Chondrocyte (in vitro differentiated cells): ENCODE results near the gene EYS. TPM values are rescaled to one million over a fixed set of nuclear protein-coding genes. Genes with fewer than 3 reads are reported as not detected.

Source experiments
- DNase-seq: peaks from one replicate; pipeline ENCODE4 v3.0.0; 2021; ENCODE audit warnings: mixed read lengths, low spot score
- H3K27ac Mint-ChIP-seq: one replicate; pipeline ENCODE4 v1.8.0; 2021; ENCODE audit warnings: mild to moderate bottlenecking, moderate library complexity, mixed read lengths; ENCODE audit not compliant: unreplicated experiment
- H3K27me3 Mint-ChIP-seq: 2 replicates; pipeline ENCODE4 v1.8.0; 2021; ENCODE audit warnings: low read depth, mixed read lengths
- H3K36me3 Mint-ChIP-seq: 2 replicates; pipeline ENCODE4 v1.8.0; 2021; ENCODE audit warnings: low read depth, mixed read lengths
- H3K4me1 Mint-ChIP-seq: 2 replicates; pipeline ENCODE4 v1.8.0; 2021; ENCODE audit warnings: low read depth, mild to moderate bottlenecking, mixed read lengths
- H3K4me3 Mint-ChIP-seq: one replicate; pipeline ENCODE4 v1.8.0; 2021; ENCODE audit warnings: mild to moderate bottlenecking, moderate library complexity, mixed read lengths; ENCODE audit not compliant: unreplicated experiment
- H3K9me3 Mint-ChIP-seq: 2 replicates; pipeline ENCODE4 v1.8.0; 2021; ENCODE audit warnings: low read depth, mixed read lengths
- total RNA-seq: library from RNA; stranded (reverse); gene quantifications from 3 replicates; pipeline ENCODE4 v1.2.1, GENCODE V29; 2021
- TF ChIP-seq, protein P1 (sequence below): fragments of 200-600 bp; sonication (generic); IDR thresholded peaks from 2 replicates; pipeline ENCODE4 v1.5.0; 2021; ENCODE audit warnings: antibody characterized with exemption, mild to moderate bottlenecking, moderate library complexity

The EYS gene
- total RNA-seq, 1 donor from 2014 or later, result not detected

- no peaks in the 10 kb centered on the region for H3K27me3 Mint-ChIP-seq
- H3K4me1 Mint-ChIP-seq, result peaks cover 5% of the 10 kb centered on the region
- TF ChIP-seq, protein P1, sequence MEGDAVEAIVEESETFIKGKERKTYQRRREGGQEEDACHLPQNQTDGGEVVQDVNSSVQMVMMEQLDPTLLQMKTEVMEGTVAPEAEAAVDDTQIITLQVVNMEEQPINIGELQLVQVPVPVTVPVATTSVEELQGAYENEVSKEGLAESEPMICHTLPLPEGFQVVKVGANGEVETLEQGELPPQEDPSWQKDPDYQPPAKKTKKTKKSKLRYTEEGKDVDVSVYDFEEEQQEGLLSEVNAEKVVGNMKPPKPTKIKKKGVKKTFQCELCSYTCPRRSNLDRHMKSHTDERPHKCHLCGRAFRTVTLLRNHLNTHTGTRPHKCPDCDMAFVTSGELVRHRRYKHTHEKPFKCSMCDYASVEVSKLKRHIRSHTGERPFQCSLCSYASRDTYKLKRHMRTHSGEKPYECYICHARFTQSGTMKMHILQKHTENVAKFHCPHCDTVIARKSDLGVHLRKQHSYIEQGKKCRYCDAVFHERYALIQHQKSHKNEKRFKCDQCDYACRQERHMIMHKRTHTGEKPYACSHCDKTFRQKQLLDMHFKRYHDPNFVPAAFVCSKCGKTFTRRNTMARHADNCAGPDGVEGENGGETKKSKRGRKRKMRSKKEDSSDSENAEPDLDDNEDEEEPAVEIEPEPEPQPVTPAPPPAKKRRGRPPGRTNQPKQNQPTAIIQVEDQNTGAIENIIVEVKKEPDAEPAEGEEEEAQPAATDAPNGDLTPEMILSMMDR, result no peak
- no peaks in the 10 kb centered on the region for H3K36me3 Mint-ChIP-seq
- H3K27ac Mint-ChIP-seq, result no peak overlapping the region
- H3K4me3 Mint-ChIP-seq, result no peak overlapping the region
- peaks cover 7% of the 10 kb centered on the region for H3K9me3 Mint-ChIP-seq
- no peak for DNase-seq
Observed at GRCh38 chr6:65229825-65230224, 477.2 kb downstream of the EYS start.

DNA sequence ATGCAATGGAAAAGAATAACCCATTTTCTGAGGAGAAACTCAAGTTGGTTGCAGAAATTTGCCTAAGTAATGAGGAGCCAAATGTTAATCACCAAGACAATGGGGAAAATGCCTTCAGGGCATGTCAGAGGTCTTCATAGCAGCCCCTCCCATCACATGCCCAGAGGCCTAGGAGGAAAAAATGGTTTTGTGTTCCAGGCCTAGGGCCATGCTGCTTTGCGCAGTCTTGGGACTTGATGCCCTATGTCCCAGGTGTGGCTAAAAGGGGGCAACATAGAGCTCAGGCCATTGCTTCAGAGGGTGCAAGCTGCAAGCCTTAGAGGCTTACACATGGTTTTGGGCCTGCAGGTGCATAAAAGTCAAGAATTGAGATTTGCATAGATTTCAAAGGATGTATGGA lies 485.9 kb downstream of the EYS start:
- no peaks in the 10 kb centered on the region for H3K36me3 Mint-ChIP-seq
- H3K27me3 Mint-ChIP-seq, result no peaks in the 10 kb centered on the region
- no peak overlapping the region for H3K27ac Mint-ChIP-seq
- H3K4me3 Mint-ChIP-seq, result no peak overlapping the region
- no peaks in the 10 kb centered on the region for H3K4me1 Mint-ChIP-seq
- no peak for DNase-seq
- TF ChIP-seq, protein P1, result no peak
- peaks cover 18% of the 10 kb centered on the region for H3K9me3 Mint-ChIP-seq

GRCh38 chr6:65202738-65203137 lies 504.3 kb downstream of the EYS start:
- TF ChIP-seq, protein P1, result no peak
- no peaks in the 10 kb centered on the region for H3K36me3 Mint-ChIP-seq
- no peak for DNase-seq
- no peaks in the 10 kb centered on the region for H3K4me1 Mint-ChIP-seq
- H3K4me3 Mint-ChIP-seq, result no peak overlapping the region
- peaks cover 16% of the 10 kb centered on the region for H3K9me3 Mint-ChIP-seq
- H3K27me3 Mint-ChIP-seq, result peaks cover 8% of the 10 kb centered on the region
- H3K27ac Mint-ChIP-seq, result no peak overlapping the region

GRCh38 chr6:65199683-65200082 lies 507.3 kb downstream of the EYS start:
- TF ChIP-seq, protein P1, result no peak
- no peaks in the 10 kb centered on the region for H3K9me3 Mint-ChIP-seq
- H3K27ac Mint-ChIP-seq, result no peak overlapping the region
- H3K4me3 Mint-ChIP-seq, result no peak overlapping the region
- H3K36me3 Mint-ChIP-seq, result no peaks in the 10 kb centered on the region
- H3K27me3 Mint-ChIP-seq, result peaks cover 8% of the 10 kb centered on the region
- H3K4me1 Mint-ChIP-seq, result no peaks in the 10 kb centered on the region
- DNase-seq, result no peak

GRCh38 chr6:65199121-65199520 lies 507.9 kb downstream of the EYS start:
- TF ChIP-seq, protein P1, result no peak
- Mint-ChIP-seq H3K9me3 (no peaks in the 10 kb centered on the region), H3K36me3 (no peaks in the 10 kb centered on the region), H3K4me1 (no peaks in the 10 kb centered on the region), H3K27ac (no peak overlapping the region), H3K4me3 (no peak overlapping the region), H3K27me3 (peaks cover 10% of the 10 kb centered on the region)
- DNase-seq, result no peak
